ENCODE data around the gene GABRB1.

DNA sequence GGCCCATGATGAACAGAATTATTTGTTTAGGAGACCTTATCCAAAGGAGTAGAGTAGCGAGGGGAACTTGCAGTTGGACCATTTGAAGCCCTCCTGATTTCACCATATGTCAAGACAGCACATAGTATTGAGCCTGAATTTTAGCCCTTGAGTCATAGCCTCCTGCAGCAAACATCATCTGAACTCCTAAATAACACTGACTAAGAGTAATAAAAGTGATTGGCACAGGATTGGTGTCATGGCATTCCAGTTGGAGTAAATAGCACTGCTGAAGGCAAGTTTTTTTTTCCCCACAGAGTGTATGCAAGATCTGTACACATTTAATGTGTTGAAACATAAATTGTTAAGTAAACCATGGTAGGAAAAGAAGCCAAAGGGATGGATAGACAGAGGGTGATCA lies 343.1 kb downstream of the GABRB1 start:
- TF ChIP-seq GATA3 (IDR thresholded peaks at IDR 0.05; ENCODE audit: low read depth, low read length) (no peak), GATA2 (IDR thresholded peaks at IDR 0.05; ENCODE audit: low read depth, low read length) (no peak)
